ENCODE measurements around the gene CCL24.
"Not testable (repeated sequence)": the region's sequence is repeated elsewhere in the genome, so short reads cannot be mapped to it uniquely, and the experiment has no call there.

DNA sequence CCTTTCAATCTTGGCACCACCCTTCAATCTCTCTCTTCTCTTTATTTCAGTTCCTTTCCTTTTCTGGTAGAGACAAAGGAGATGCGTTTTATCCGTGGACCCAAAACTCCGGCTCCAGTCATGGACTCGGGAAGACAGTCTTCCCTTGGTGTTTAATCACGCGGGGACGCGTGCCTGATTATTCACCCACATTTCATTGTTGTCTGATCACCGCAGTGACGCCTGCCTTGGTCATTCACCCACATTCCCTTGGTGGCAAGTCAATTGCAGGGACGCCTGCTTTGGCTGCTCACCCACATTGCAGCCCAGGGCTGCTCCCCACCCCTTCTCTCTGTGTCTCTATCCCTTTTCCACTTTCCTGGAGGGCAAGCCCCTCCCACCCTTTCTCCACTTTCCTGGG lies 34.1 kb downstream of the CCL24 start:
- TF ChIP-seq, protein P1, sequence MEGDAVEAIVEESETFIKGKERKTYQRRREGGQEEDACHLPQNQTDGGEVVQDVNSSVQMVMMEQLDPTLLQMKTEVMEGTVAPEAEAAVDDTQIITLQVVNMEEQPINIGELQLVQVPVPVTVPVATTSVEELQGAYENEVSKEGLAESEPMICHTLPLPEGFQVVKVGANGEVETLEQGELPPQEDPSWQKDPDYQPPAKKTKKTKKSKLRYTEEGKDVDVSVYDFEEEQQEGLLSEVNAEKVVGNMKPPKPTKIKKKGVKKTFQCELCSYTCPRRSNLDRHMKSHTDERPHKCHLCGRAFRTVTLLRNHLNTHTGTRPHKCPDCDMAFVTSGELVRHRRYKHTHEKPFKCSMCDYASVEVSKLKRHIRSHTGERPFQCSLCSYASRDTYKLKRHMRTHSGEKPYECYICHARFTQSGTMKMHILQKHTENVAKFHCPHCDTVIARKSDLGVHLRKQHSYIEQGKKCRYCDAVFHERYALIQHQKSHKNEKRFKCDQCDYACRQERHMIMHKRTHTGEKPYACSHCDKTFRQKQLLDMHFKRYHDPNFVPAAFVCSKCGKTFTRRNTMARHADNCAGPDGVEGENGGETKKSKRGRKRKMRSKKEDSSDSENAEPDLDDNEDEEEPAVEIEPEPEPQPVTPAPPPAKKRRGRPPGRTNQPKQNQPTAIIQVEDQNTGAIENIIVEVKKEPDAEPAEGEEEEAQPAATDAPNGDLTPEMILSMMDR (IDR thresholded peaks at IDR 0.05), result not testable (repeated sequence)
- TF ChIP-seq POLR2AphosphoS5 (IDR thresholded peaks at IDR 0.05; ENCODE audit: low read depth, low read length), result not testable (repeated sequence)
